GM12878 (cell line): Measurements from ENCODE around the gene AMBRA1. TPM values are rescaled to one million over a fixed set of nuclear protein-coding genes. Genes with fewer than 3 reads are reported as not detected.

Experiments used
- ATAC-seq: fragments of 200-7000 bp; cut with Tn5 transposase; 3 replicates; pipeline ENCODE4 v1.9.1; 2020; ENCODE audit warnings: mild to moderate bottlenecking, moderate library complexity
- BruUV-seq: library from RNA; stranded (reverse); fragments of 400-500 nt; replicated peaks from 2 replicates; lab custom pipeline; 2021; lab: Mats Ljungman, UMichigan
- CTCF ChIA-PET: fragments of 300-600 bp; sonication (Branson Sonifier 250); formaldehyde crosslinking; extraction: SDS; loops from one replicate; lab custom pipeline; 2021; ENCODE audit warnings: inconsistent platforms; lab: Yijun Ruan, JAX
- POLR2A ChIA-PET: fragments of 350-600 bp; formaldehyde crosslinking; extraction: SDS; loops from one replicate; lab custom pipeline; 2021; ENCODE audit warnings: inconsistent platforms; lab: Charles Lee
- RAD21 ChIA-PET: fragments of 300-600 bp; sonication (Branson Sonifier 250); formaldehyde crosslinking; loops from one replicate; lab custom pipeline; 2023; ENCODE audit warnings: antibody characterized with exemption; ENCODE audit not compliant: unreplicated experiment; lab: Charles Lee
- SMC1A ChIA-PET: fragments of 300-600 bp; sonication (Branson Sonifier 250); formaldehyde crosslinking; loops from one replicate; lab custom pipeline; 2023; ENCODE audit not compliant: unreplicated experiment, uncharacterized antibody; lab: Charles Lee
- DNase-seq: peaks from one replicate; pipeline ENCODE4 v3.0.0-alpha.2; 2011; ENCODE audit warnings: low read depth, low spot score
- FAIRE-seq: peaks from 3 replicates; lab custom pipeline; 2011; peaks lifted over from hg19 to GRCh38; lab: Jason Lieb, UNC
- H2AFZ ChIP-seq: 2 replicates; pipeline ENCODE4 v1.6.0; 2011; ENCODE audit warnings: low read depth, low read length, control low read depth; ENCODE audit not compliant: control insufficient read depth
- H3K27ac ChIP-seq: 2 replicates; pipeline ENCODE4 v1.5.1; 2011; ENCODE audit warnings: control low read depth; ENCODE audit not compliant: control insufficient read depth, insufficient read depth
- H3K27me3 ChIP-seq, 2 experiments: replicated peaks in 1 of 2; 2 replicates each; pipeline versions ENCODE4 v1.6.0 to v1.6.1; 2011; ENCODE audit warnings: low read length in 1 of 2; ENCODE audit not compliant: control insufficient read depth in 2 of 2, insufficient read depth in 2 of 2
- H3K36me3 ChIP-seq, 2 experiments: 2 replicates each; pipeline ENCODE4 v1.5.1; 2011; ENCODE audit warnings: low read length in 1 of 2; ENCODE audit not compliant: control insufficient read depth in 2 of 2, insufficient read depth in 2 of 2
- H3K4me1 ChIP-seq: 2 replicates; pipeline ENCODE4 v1.6.1; 2011; ENCODE audit warnings: mild to moderate bottlenecking, low read length, moderate library complexity, mixed read lengths; ENCODE audit not compliant: control insufficient read depth, insufficient read depth
- H3K4me2 ChIP-seq: 2 replicates; pipeline ENCODE4 v1.6.0; 2011; ENCODE audit warnings: control low read depth; ENCODE audit not compliant: control insufficient read depth, insufficient read depth
- H3K4me3 ChIP-seq: fragments of 200-600 bp; sonication (generic); 2 replicates; pipeline ENCODE4 v1.5.1; 2016
- H3K79me2 ChIP-seq: 2 replicates; pipeline ENCODE4 v1.6.0; 2011; ENCODE audit warnings: low read length; ENCODE audit not compliant: control insufficient read depth, insufficient read depth
- H3K9ac ChIP-seq: 2 replicates; pipeline ENCODE4 v1.8.0; 2011; ENCODE audit warnings: low read length, control low read depth, mixed read lengths; ENCODE audit not compliant: control insufficient read depth, insufficient read depth
- H3K9me3 ChIP-seq: replicated peaks from 3 replicates; pipeline ENCODE4 v1.5.1; 2011; ENCODE audit warnings: mild to moderate bottlenecking, low read length; ENCODE audit not compliant: control insufficient read depth, insufficient read depth
- H4K20me1 ChIP-seq: 2 replicates; pipeline ENCODE4 v1.6.0; 2011; ENCODE audit not compliant: control insufficient read depth, insufficient read depth
- ATF2 ChIP-seq: IDR thresholded peaks from 2 replicates; pipeline ENCODE4 v1.6.1; 2012; ENCODE audit warnings: low read length, inconsistent platforms
- ATF7 ChIP-seq: fragments of 450-650 bp; IDR thresholded peaks from 2 replicates; pipeline ENCODE4 v1.6.1; 2016; ENCODE audit warnings: low read depth, mild to moderate bottlenecking
- BCL3 ChIP-seq: IDR thresholded peaks from 2 replicates; pipeline ENCODE4 v1.6.1; 2011; ENCODE audit warnings: borderline replicate concordance, low read depth, mild to moderate bottlenecking, moderate library complexity, low read length; ENCODE audit not compliant: insufficient read depth, poor library complexity, severe bottlenecking
- CBFB ChIP-seq: IDR thresholded peaks from 2 replicates; pipeline ENCODE4 v1.6.1; 2016; ENCODE audit warnings: antibody characterized with exemption, low read depth
- CBX5 ChIP-seq: sonication (generic); IDR thresholded peaks from 2 replicates; pipeline ENCODE4 v1.6.1; 2016; ENCODE audit warnings: low read depth, moderate library complexity, mild to moderate bottlenecking, inconsistent platforms
- FOXK2 ChIP-seq: fragments of 450-650 bp; IDR thresholded peaks from 2 replicates; pipeline ENCODE4 v1.6.1; 2017; ENCODE audit warnings: mild to moderate bottlenecking, moderate library complexity
- FOXM1 ChIP-seq: IDR thresholded peaks from 2 replicates; pipeline ENCODE4 v1.6.1; 2012; ENCODE audit warnings: low read depth, mild to moderate bottlenecking, inconsistent platforms, low read length, moderate library complexity
- KLF5 ChIP-seq: fragments of 450-650 bp; IDR thresholded peaks from 2 replicates; pipeline ENCODE4 v1.6.1; 2014; ENCODE audit warnings: mild to moderate bottlenecking; ENCODE audit not compliant: partially characterized antibody
- NFIC ChIP-seq: IDR thresholded peaks from 2 replicates; pipeline ENCODE4 v1.6.1; 2012; ENCODE audit warnings: low read depth, mild to moderate bottlenecking, inconsistent platforms, low read length, moderate library complexity
- NKRF ChIP-seq: fragments of 450-650 bp; conservative IDR thresholded peaks from 2 replicates; pipeline ENCODE4 v1.6.1; 2017; ENCODE audit warnings: mild to moderate bottlenecking, moderate library complexity
- PBX3 ChIP-seq: IDR thresholded peaks from 2 replicates; pipeline ENCODE4 v1.6.1; 2011; ENCODE audit warnings: mild to moderate bottlenecking, low read depth, low read length, moderate library complexity; ENCODE audit not compliant: insufficient replicate concordance
- POLR2A ChIP-seq: IDR thresholded peaks from 2 replicates; pipeline ENCODE4 v1.6.1; 2011; ENCODE audit warnings: low read depth, mild to moderate bottlenecking, low read length
- RB1 ChIP-seq: fragments of 450-650 bp; formaldehyde crosslinking; IDR thresholded peaks from 2 replicates; pipeline ENCODE4 v1.6.1; 2017; ENCODE audit warnings: mild to moderate bottlenecking, borderline replicate concordance
- SPI1 ChIP-seq: IDR thresholded peaks from 2 replicates; pipeline ENCODE4 v1.6.1; 2011; ENCODE audit warnings: low read depth, mild to moderate bottlenecking, low read length, moderate library complexity, borderline replicate concordance; ENCODE audit not compliant: insufficient read depth
- ZBED1 ChIP-seq: IDR thresholded peaks from 2 replicates; pipeline ENCODE4 v1.6.1; 2016; ENCODE audit warnings: borderline replicate concordance
- ZNF24 ChIP-seq: fragments of 450-650 bp; IDR thresholded peaks from 2 replicates; pipeline ENCODE4 v1.6.1; 2017; ENCODE audit warnings: antibody characterized with exemption, mild to moderate bottlenecking
- WGBS: methylation state at CpG from one replicate; pipeline ENCODE4 v1.1.6; 2016; ENCODE audit warnings: low lambda C conversion rate; ENCODE audit not compliant: insufficient replicate concordance, insufficient coverage; ENCODE audit errors: missing lambda C conversion rate; 5-methylcytosine and 5-hydroxymethylcytosine counted together
- in situ Hi-C: fragments of 300-500 bp; cut with MboI; formaldehyde crosslinking; loops from 9 replicates; pipeline ENCODE4 v1.14.3; 2018; ENCODE audit warnings: mixed read lengths
- intact Hi-C: fragments of 100-400 bp; cut with micrococcal nuclease; formaldehyde crosslinking; loops from one replicate; pipeline ENCODE4 v1.14.2; 2022; ENCODE audit not compliant: unreplicated experiment
- polyA plus RNA-seq, 11 experiments: library from polyadenylated mRNA; depleted of rRNA in 4 of 11; unstranded in 6 of 11; stranded (reverse) in 5 of 11; fragments of >200 nt; fragmentation: Nextera tagmentation in 4 of 11; fragmentation: Illumina TruSeq in 1 of 11; extraction: Ambion mirVana in 4 of 11; extraction: Trizol in 1 of 11; gene quantifications; 1 replicate in 1 of 11; 2 replicates in 10 of 11; pipeline versions ENCODE4 v1.2.1 to v1.2.3, GENCODE V29; 2011 to 2016; ENCODE audit warnings: inconsistent platforms in 2 of 11, missing spikeins in 2 of 11, low read depth in 1 of 11
- total RNA-seq, 4 experiments: library from RNA; depleted of rRNA in 3 of 4; stranded (reverse); fragments of >200 nt in 3 of 4; fragmentation: Illumina TruSeq in 1 of 4; extraction: Trizol in 1 of 4; gene quantifications; 2 replicates each; pipeline versions ENCODE4 v1.2.1 to v1.2.3, GENCODE V29; 2013 to 2021

Gene AMBRA1
- total and polyA plus RNA-seq, 10 of the 15 experiments (the other 5 are each of a cell fraction or from before 2014, with no cell fraction given), result 0.57 to 34.3 (median 13.7) TPM

- no peak for TF ChIP-seq SPI1
- no peak for TF ChIP-seq BCL3
- no peak for TF ChIP-seq ATF2
- TF ChIP-seq NKRF, result no peak
- TF ChIP-seq, all 136 proteins: peak for 0
Observed at GRCh38 chr11:46577058-46577457, 16.8 kb downstream of the AMBRA1 start (continued).

GRCh38 chr11:46574656-46575055, 19.2 kb downstream of the AMBRA1 start:
- RAD21 ChIA-PET, result interaction anchor here (0.7 to 1.4 kb wide), 3 partner anchors 13 to 128 kb away, joined by 3 to 5 read pairs (median 3); partner anchors contain the start of gene AMBRA1
- POLR2A ChIA-PET, result interaction anchor here (0.9 to 1.9 kb wide), 3 partner anchors 12 to 91 kb away, joined by 3 to 10 read pairs (median 4); no protein-coding TSS in a partner anchor
- ATAC-seq (peak; percentile 54), FAIRE-seq (no peak), DNase-seq (no peak)
- intact Hi-C loops, result no loop called here
- Histone ChIP-seq H3K4me3 (no peak overlapping the region), H2AFZ (no peak overlapping the region), H3K27ac (peak overlapping the region; percentile 39), H3K9me3 (no peaks in the 10 kb centered on the region; the same call in 2 of the 3 replicates), H3K9ac (no peak overlapping the region), H3K4me2 (peak overlapping the region; percentile 7), H3K36me3 (peaks cover 0 to 3% of the 10 kb centered on the region in 2 experiments; a peak in 1 of 4 replicates), H3K4me1 (peaks cover 8% of the 10 kb centered on the region), H4K20me1 (no peaks in the 10 kb centered on the region), H3K79me2 (peaks cover 34% of the 10 kb centered on the region), H3K27me3 (no peaks in the 10 kb centered on the region)
- SMC1A ChIA-PET, result interaction anchor here (0.7 to 3.1 kb wide), 10 partner anchors 8 to 137 kb away, joined by 3 to 12 read pairs (median 3); partner anchors contain the start of gene AMBRA1
- WGBS, result 0% methylated on average over 1 of the region's 1 CpG
- BruUV-seq, result no TSS peak
- CTCF ChIA-PET, result interaction anchor here (0.7 to 0.9 kb wide), 3 partner anchors 16 to 44 kb away, joined by 3 read pairs; no protein-coding TSS in a partner anchor
- in situ Hi-C loops, result no loop called here
- TF ChIP-seq RB1 (no peak), ATF7 (no peak), PBX3 (no peak), NFIC (no peak), ZBED1 (no peak), CBFB (no peak), KLF5 (no peak), FOXM1 (no peak), CBX5 (no peak), POLR2A (no peak), ZNF24 (no peak), FOXK2 (no peak)
